K562 (cell line): Measurements from ENCODE around the gene CROT. TPM values are rescaled to one million over a fixed set of nuclear protein-coding genes. Genes with fewer than 3 reads are reported as not detected.

Experiments
- ATAC-seq: fragments of 200-7000 bp; cut with Tn5 transposase; 3 replicates; pipeline ENCODE4 v1.9.1; 2020; ENCODE audit warnings: moderate library complexity
- BruUV-seq: library from RNA; stranded (reverse); fragments of 400-500 nt; replicated peaks from 2 replicates; lab custom pipeline; 2021; lab: Mats Ljungman, UMichigan
- CTCF ChIA-PET: fragments of 300-600 bp; formaldehyde crosslinking; extraction: SDS; loops from one replicate; lab custom pipeline; 2021; ENCODE audit warnings: low intra/inter-chr PET ratio; lab: Yijun Ruan, JAX
- POLR2A ChIA-PET: fragments of 300-600, 350-650 bp; sonication (Branson Sonifier 250); formaldehyde crosslinking; extraction: SDS; loops from one replicate; lab custom pipeline; 2021; ENCODE audit warnings: antibody characterized with exemption, inconsistent platforms; lab: Yijun Ruan, JAX
- DNase-seq, 4 experiments: peaks; one replicate each; pipeline versions ENCODE4 v3.0.0 to v3.0.0-alpha.2; 2011 to 2018; ENCODE audit warnings: low spot score in 3 of 4, mixed read lengths in 3 of 4; ENCODE audit errors: extremely low read depth in 1 of 4
- FAIRE-seq: peaks from 2 replicates; lab custom pipeline; 2011; peaks lifted over from hg19 to GRCh38; lab: Jason Lieb, UNC
- H2AFZ ChIP-seq: 2 replicates; pipeline ENCODE4 v1.6.0; 2011; ENCODE audit warnings: low read depth, low read length, control low read depth, inconsistent platforms
- H3K27ac ChIP-seq: fragments of 200-600 bp; 3 replicates; pipeline ENCODE4 v1.8.0; 2011; ENCODE audit warnings: low read depth, mild to moderate bottlenecking, control low read depth, inconsistent platforms, low read length, moderate library complexity, mixed read lengths; ENCODE audit errors: extremely low read depth
- H3K27me3 ChIP-seq, 2 experiments: fragments of 300-600 bp in 1 of 2; 2 replicates in 1 of 2; 3 replicates in 1 of 2; pipeline versions ENCODE4 v1.6.0 to v1.8.0; 2011; ENCODE audit warnings: inconsistent platforms in 2 of 2, low read length in 2 of 2, mild to moderate bottlenecking in 1 of 2, mixed read lengths in 1 of 2, moderate library complexity in 1 of 2; ENCODE audit not compliant: control insufficient read depth in 2 of 2, insufficient read depth in 2 of 2
- H3K36me3 ChIP-seq: fragments of 300-600 bp; 3 replicates; pipeline ENCODE4 v1.8.0; 2011; ENCODE audit warnings: mild to moderate bottlenecking, low read length, inconsistent platforms; ENCODE audit not compliant: control insufficient read depth, insufficient read depth
- H3K4me1 ChIP-seq, 2 experiments: fragments of 200-600 bp in 1 of 2; replicated peaks in 1 of 2; 2 replicates in 1 of 2; 3 replicates in 1 of 2; pipeline versions ENCODE4 v1.5.1 to v1.8.0; 2011; ENCODE audit warnings: inconsistent platforms in 2 of 2, low read length in 2 of 2, mild to moderate bottlenecking in 1 of 2, mixed read lengths in 1 of 2, moderate library complexity in 1 of 2; ENCODE audit not compliant: control insufficient read depth in 2 of 2, insufficient read depth in 2 of 2
- H3K4me2 ChIP-seq: 2 replicates; pipeline ENCODE4 v1.6.1; 2011; ENCODE audit warnings: low read length, control low read depth, inconsistent platforms, mixed read lengths; ENCODE audit not compliant: insufficient read depth
- H3K4me3 ChIP-seq: fragments of 200-600 bp; sonication (generic), shearing (Covaris generic); 2 replicates; pipeline ENCODE4 v1.5.1; 2016; ENCODE audit warnings: control low read depth, inconsistent platforms
- H3K79me2 ChIP-seq: fragments of 200-600 bp; 3 replicates; pipeline ENCODE4 v1.8.0; 2011; ENCODE audit warnings: low read length, inconsistent platforms; ENCODE audit not compliant: control insufficient read depth, insufficient read depth
- H3K9ac ChIP-seq, 2 experiments: 2 replicates each; pipeline versions ENCODE4 v1.6.0 to v1.6.1; 2011; ENCODE audit warnings: low read depth in 2 of 2, low read length in 2 of 2, control low read depth in 1 of 2, inconsistent platforms in 1 of 2, mild to moderate bottlenecking in 1 of 2, mixed read lengths in 1 of 2; ENCODE audit not compliant: insufficient read depth in 1 of 2
- H3K9me1 ChIP-seq: one replicate; pipeline ENCODE4 v1.6.0; 2011; ENCODE audit warnings: inconsistent platforms, mild to moderate bottlenecking, low read length, moderate library complexity; ENCODE audit not compliant: control insufficient read depth, insufficient read depth
- H3K9me3 ChIP-seq: replicated peaks from 2 replicates; pipeline ENCODE4 v1.5.1; 2011; ENCODE audit warnings: low read depth, low read length, inconsistent platforms; ENCODE audit not compliant: control insufficient read depth, insufficient read depth
- H4K20me1 ChIP-seq: replicated peaks from 2 replicates; pipeline ENCODE4 v1.6.1; 2011; ENCODE audit warnings: low read length, inconsistent platforms, mixed read lengths; ENCODE audit not compliant: control insufficient read depth, insufficient read depth
- ARID2 ChIP-seq: fragments of 450-650 bp; IDR thresholded peaks from 2 replicates; pipeline ENCODE4 v1.6.1; 2017; ENCODE audit warnings: antibody characterized with exemption, mild to moderate bottlenecking
- BCL6 ChIP-seq: fragments of 250-450 bp; sonication (Bioruptor Pico); IDR thresholded peaks from 2 replicates; pipeline ENCODE4 v1.4.0; 2020
- CEBPB ChIP-seq: fragments of 450-650 bp; IDR thresholded peaks from 2 replicates; pipeline ENCODE4 v1.6.1; 2016; ENCODE audit warnings: missing genetic modification characterization, missing compliant biosample characterization
- HDAC1 ChIP-seq, 2 experiments: fragments of 450-650 bp; IDR thresholded peaks; 2 replicates each; pipeline ENCODE4 v1.6.1; 2016 to 2017; ENCODE audit warnings: inconsistent platforms in 1 of 2, mild to moderate bottlenecking in 1 of 2, moderate library complexity in 1 of 2
- HSF4 ChIP-seq: fragments of 250-450 bp; sonication (Bioruptor Pico); IDR thresholded peaks from 2 replicates; pipeline ENCODE4 v2.1.2; 2022; ENCODE audit warnings: mild to moderate bottlenecking, moderate library complexity, borderline replicate concordance
- MCM5 ChIP-seq: fragments of 450-650 bp; IDR thresholded peaks from 2 replicates; pipeline ENCODE4 v1.6.1; 2016; ENCODE audit warnings: low read depth
- REST ChIP-seq, 2 experiments: fragments of 450-650 bp; formaldehyde crosslinking in 1 of 2; IDR thresholded peaks; 2 replicates each; pipeline versions ENCODE4 v1.4.0 to v1.6.1; 2014 to 2020; ENCODE audit warnings: mild to moderate bottlenecking in 2 of 2, borderline replicate concordance in 1 of 2, low read depth in 1 of 2
- ZKSCAN3 ChIP-seq: fragments of 250-450 bp; sonication (Bioruptor Pico); IDR thresholded peaks from 2 replicates; pipeline ENCODE4 v1.4.0; 2020
- ZNF592 ChIP-seq: fragments of 450-650 bp; IDR thresholded peaks from 2 replicates; pipeline ENCODE4 v1.6.1; 2017; ENCODE audit warnings: antibody characterized with exemption, mild to moderate bottlenecking
- WGBS: fragments of 100-300 bp; shearing (Covaris generic); methylation state at CpG from one replicate; pipeline ENCODE4 v1.1.6; 2016; ENCODE audit warnings: low coverage, mixed read lengths; ENCODE audit not compliant: insufficient coverage; ENCODE audit errors: missing lambda C conversion rate; 5-methylcytosine and 5-hydroxymethylcytosine counted together
- in situ Hi-C: fragments of 300-500 bp; cut with MboI; formaldehyde crosslinking; loops from 4 replicates; pipeline ENCODE4 v1.15.0; 2018; ENCODE audit warnings: inconsistent platforms, mixed read lengths
- intact Hi-C: fragments of 100-400 bp; cut with micrococcal nuclease; formaldehyde crosslinking; loops from 2 replicates; pipeline ENCODE4 v1.14.2; 2022
- polyA plus RNA-seq, 8 experiments: library from polyadenylated mRNA; depleted of rRNA in 4 of 8; stranded (reverse) in 5 of 8; unstranded in 3 of 8; fragments of >200 nt; fragmentation: Nextera tagmentation in 2 of 8; fragmentation: Illumina TruSeq in 1 of 8; extraction: Ambion mirVana in 2 of 8; extraction: Trizol in 1 of 8; gene quantifications; 2 replicates each; pipeline versions ENCODE4 v1.2.1 to v1.2.3, GENCODE V29; 2011 to 2014; ENCODE audit warnings: inconsistent platforms in 1 of 8, missing spikeins in 1 of 8
- total RNA-seq, 7 experiments: library from RNA; depleted of rRNA in 6 of 7; stranded (reverse); fragments of >200 nt in 6 of 7; fragmentation: Illumina TruSeq in 2 of 7; extraction: Trizol in 2 of 7; gene quantifications; 2 replicates each; pipeline versions ENCODE4 v1.2.1 to v1.2.3, GENCODE V29; 2011 to 2021; ENCODE audit warnings: low replicate concordance in 1 of 7

Gene CROT
- total and polyA plus RNA-seq, 9 of the 15 experiments (the other 6 are each of a cell fraction or from before 2014, with no cell fraction given), result 2.5 to 8.1 (median 5.1) TPM

GRCh38 chr7:87411186-87411585 is 65.7 kb downstream of the CROT start (continued):
- no peak for TF ChIP-seq ZNF592
- no peak for TF ChIP-seq CEBPB (tag)
- TF ChIP-seq HDAC1 (IDR thresholded peaks at IDR 0.05), result no peak

- FAIRE-seq, result no peak
- H3K4me3 ChIP-seq, result no peak overlapping the region
- ATAC-seq, result no peak
- TF ChIP-seq HSF4, result no peak
- no peak for TF ChIP-seq MCM5
- TF ChIP-seq REST (IDR thresholded peaks at IDR 0.05; ENCODE audit: borderline replicate concordance), result no peak
- TF ChIP-seq REST (CRISPR knock-in tag; IDR thresholded peaks at IDR 0.05; ENCODE audit: low read depth), result no peak
- no peak for TF ChIP-seq ZKSCAN3 (CRISPR knock-in tag)
- TF ChIP-seq BCL6 (CRISPR knock-in tag), result no peak
- no peak for TF ChIP-seq ARID2
Measured at GRCh38 chr7:87413029-87413428, 67.6 kb downstream of the CROT start.

More at GRCh38 chr7:87413029-87413428, 67.6 kb downstream of the CROT start:
- H2AFZ ChIP-seq, result no peak overlapping the region
- no peaks in the 10 kb centered on the region for H3K9me1 ChIP-seq
- H3K9ac ChIP-seq, result no peak overlapping the region
- no peak overlapping the region for H3K4me2 ChIP-seq
- H3K9me3 ChIP-seq, result no peaks in the 10 kb centered on the region
- CTCF ChIA-PET, result interaction anchor here (0.6 to 5.1 kb wide), 2 partner anchors 16 to 100 kb away, joined by 3 to 104 read pairs; no protein-coding TSS in a partner anchor
- POLR2A ChIA-PET, result interaction anchor here (1.7 kb wide), 1 partner anchor 9 kb away, joined by 5 read pairs; no protein-coding TSS in a partner anchor
- H3K27me3 ChIP-seq, result no peaks in the 10 kb centered on the region
- in situ Hi-C loops (loop anchor here (25.0 kb wide), 1 partner anchor 501 kb away; no protein-coding TSS in a partner anchor), intact Hi-C loops (loop anchor here (10.0 kb wide), 1 partner anchor 498 kb away; no protein-coding TSS in a partner anchor)
- no peaks in the 10 kb centered on the region for H3K79me2 ChIP-seq
- H3K4me1 ChIP-seq, result no peaks in the 10 kb centered on the region
- 0% methylated on average over 1 of the region's 1 CpG for WGBS
- H3K27ac ChIP-seq, result no peak overlapping the region
- no peaks in the 10 kb centered on the region for H4K20me1 ChIP-seq
- BruUV-seq, result no TSS peak
- no peak for DNase-seq
- no peaks in the 10 kb centered on the region for H3K36me3 ChIP-seq
